ENCODE data around the gene AGPAT1. TPM values are rescaled to one million over a fixed set of nuclear protein-coding genes. Genes with fewer than 3 reads are reported as not detected.
"Not testable (repeated sequence)": the region's sequence is repeated elsewhere in the genome, so short reads cannot be mapped to it uniquely, and the experiment has no call there.

The AGPAT1 gene
- polyA plus RNA-seq, 6 donors from 2014 or later = 9.1 to 20.6 (median 13.1) TPM

GRCh38 chr6:32212076-32212760 lies 36.3 kb upstream of the AGPAT1 start:
- Mint-ChIP-seq H3K4me1 (peaks cover 6 to 15% (median 10%) of the 10 kb centered on the region in 3 donors), H3K36me3 (no peaks in the 10 kb centered on the region), H3K27ac (peak overlapping the region in 2 of 6 donors; percentile 15 to 30), H3K27me3 (no peaks in the 10 kb centered on the region), H3K4me3 (no peak overlapping the region), H3K9me3 (no peaks in the 10 kb centered on the region)
- DNase-seq (no peak), ATAC-seq (ENCODE audit: low read depth in 2 of 2) (no peak)

- H3K27me3 Mint-ChIP-seq; H3K36me3 Mint-ChIP-seq; H3K27ac Mint-ChIP-seq; DNase-seq; ATAC-seq (ENCODE audit: low read depth in 2 of 2); H3K4me3 Mint-ChIP-seq; H3K9me3 Mint-ChIP-seq: not testable (repeated sequence)
- H3K4me1 Mint-ChIP-seq = peaks cover 6 to 10% (median 10%) of the 10 kb centered on the region in 3 donors
Observed at GRCh38 chr6:32211432-32211831, 35.5 kb upstream of the AGPAT1 start.

GRCh38 chr6:32210191-32210601 lies 34.3 kb upstream of the AGPAT1 start:
- H3K4me3 Mint-ChIP-seq = no peak overlapping the region
- H3K36me3 Mint-ChIP-seq = no peaks in the 10 kb centered on the region
- ATAC-seq (ENCODE audit: low read depth in 2 of 2) (no peak), DNase-seq (no peak)
- peaks cover 6 to 9% (median 9%) of the 10 kb centered on the region in 3 donors for H3K4me1 Mint-ChIP-seq
- peak overlapping the region in 1 of 6 donors; percentile 58 for H3K27ac Mint-ChIP-seq
- no peaks in the 10 kb centered on the region for H3K9me3 Mint-ChIP-seq
- peaks cover 0 to 1% (median under 1%) of the 10 kb centered on the region in 3 donors for H3K27me3 Mint-ChIP-seq

GRCh38 chr6:32208996-32209395 lies 33.1 kb upstream of the AGPAT1 start:
- no peaks in the 10 kb centered on the region for H3K9me3 Mint-ChIP-seq
- H3K36me3 Mint-ChIP-seq = no peaks in the 10 kb centered on the region
- no peak overlapping the region for H3K4me3 Mint-ChIP-seq
- H3K27me3 Mint-ChIP-seq = peaks cover 0 to 11% (median 7%) of the 10 kb centered on the region in 3 donors
- H3K4me1 Mint-ChIP-seq = peaks cover under 1 to 1% (median under 1%) of the 10 kb centered on the region in 3 donors
- peak overlapping the region in 2 of 6 donors; percentile 21 to 28 for H3K27ac Mint-ChIP-seq
- ATAC-seq (ENCODE audit: low read depth in 2 of 2) = no peak
- no peak for DNase-seq

GRCh38 chr6:32204268-32204715 lies 28.4 kb upstream of the AGPAT1 start:
- Mint-ChIP-seq H3K4me3 (no peak overlapping the region), H3K9me3 (no peaks in the 10 kb centered on the region), H3K36me3 (no peaks in the 10 kb centered on the region), H3K4me1 (no peaks in the 10 kb centered on the region), H3K27ac (peak overlapping the region in 1 of 6 donors; percentile 79), H3K27me3 (peaks cover 0 to 23% (median 7%) of the 10 kb centered on the region in 3 donors)
- DNase-seq (no peak), ATAC-seq (ENCODE audit: low read depth in 2 of 2) (no peak)

GRCh38 chr6:32203426-32204267 lies 27.8 kb upstream of the AGPAT1 start:
- Mint-ChIP-seq H3K4me1 (no peaks in the 10 kb centered on the region), H3K27me3 (peaks cover 0 to 23% (median 7%) of the 10 kb centered on the region in 3 donors), H3K4me3 (no peak overlapping the region), H3K36me3 (no peaks in the 10 kb centered on the region), H3K27ac (peak overlapping the region in 2 of 6 donors; percentile 33 to 43), H3K9me3 (no peaks in the 10 kb centered on the region)
- DNase-seq (no peak), ATAC-seq (ENCODE audit: low read depth in 2 of 2) (no peak)

GRCh38 chr6:32202186-32202585 lies 26.3 kb upstream of the AGPAT1 start:
- H3K9me3 Mint-ChIP-seq = no peaks in the 10 kb centered on the region
- peaks cover 0 to 23% (median 7%) of the 10 kb centered on the region in 3 donors for H3K27me3 Mint-ChIP-seq
- no peaks in the 10 kb centered on the region for H3K36me3 Mint-ChIP-seq
- DNase-seq (no peak), ATAC-seq (ENCODE audit: low read depth in 2 of 2) (no peak)
- no peak overlapping the region for H3K27ac Mint-ChIP-seq
- no peak overlapping the region for H3K4me3 Mint-ChIP-seq
- peaks cover 0 to 1% (median under 1%) of the 10 kb centered on the region in 3 donors for H3K4me1 Mint-ChIP-seq

GRCh38 chr6:32200711-32201475 lies 25.0 kb upstream of the AGPAT1 start:
- DNase-seq (no peak), ATAC-seq (ENCODE audit: low read depth in 2 of 2) (no peak)
- peak overlapping the region in 1 of 6 donors; percentile 28 for H3K27ac Mint-ChIP-seq
- peaks cover 10 to 14% (median 13%) of the 10 kb centered on the region in 3 donors for H3K4me1 Mint-ChIP-seq
- H3K36me3 Mint-ChIP-seq = no peaks in the 10 kb centered on the region
- H3K9me3 Mint-ChIP-seq = no peaks in the 10 kb centered on the region
- peak overlapping the region in 1 of 8 donors; percentile 4 for H3K4me3 Mint-ChIP-seq
- H3K27me3 Mint-ChIP-seq = peaks cover 0 to 23% (median 7%) of the 10 kb centered on the region in 3 donors

- Mint-ChIP-seq H3K36me3 (no peaks in the 10 kb centered on the region), H3K27me3 (peaks cover 0 to 12% (median 0%) of the 10 kb centered on the region in 3 donors), H3K9me3 (no peaks in the 10 kb centered on the region), H3K27ac (peak overlapping the region in 4 of 6 donors; percentile 49 to 100 (median 87)), H3K4me3 (peak overlapping the region in 3 of 8 donors; percentile 20 to 66 (median 53)), H3K4me1 (peaks cover 28 to 32% (median 28%) of the 10 kb centered on the region in 3 donors)
- ATAC-seq (ENCODE audit: low read depth in 2 of 2) (no peak), DNase-seq (no peak)
Observed at GRCh38 chr6:32198866-32199265, 23.0 kb upstream of the AGPAT1 start.

- Mint-ChIP-seq H3K27ac (peak overlapping the region in 4 of 6 donors; percentile 74 to 100 (median 86)), H3K4me1 (peaks cover 33 to 38% (median 33%) of the 10 kb centered on the region in 3 donors), H3K27me3 (peaks cover 0 to 8% (median 0%) of the 10 kb centered on the region in 3 donors), H3K36me3 (no peaks in the 10 kb centered on the region), H3K9me3 (no peaks in the 10 kb centered on the region), H3K4me3 (peak overlapping the region in 4 of 8 donors; percentile 28 to 66 (median 54))
- DNase-seq (no peak), ATAC-seq (ENCODE audit: low read depth in 2 of 2) (no peak)
Observed at GRCh38 chr6:32198345-32198696, 22.4 kb upstream of the AGPAT1 start.

- ATAC-seq (ENCODE audit: low read depth in 2 of 2) = no peak
- Mint-ChIP-seq H3K9me3 (no peaks in the 10 kb centered on the region), H3K4me3 (peak overlapping the region; percentile 92 to 100 (median 98)), H3K4me1 (peaks cover 42 to 48% (median 44%) of the 10 kb centered on the region in 3 donors), H3K27ac (peak overlapping the region; percentile 99 to 100 (median 100)), H3K27me3 (peaks cover 0 to 3% (median 0%) of the 10 kb centered on the region in 3 donors), H3K36me3 (peaks cover 0 to 8% of the 10 kb centered on the region in 2 donors)
- DNase-seq = peak; percentile 23
Observed at GRCh38 chr6:32196682-32197616, 21.1 kb upstream of the AGPAT1 start.

All from naive B cell (primary cell).